GM21526 (cell line): ENCODE measurements around the gene IL17RE.
"Not testable (repeated sequence)": the region's sequence is repeated elsewhere in the genome, so short reads cannot be mapped to it uniquely, and the experiment has no call there.

Experiments used
- ATAC-seq: cut with Tn5 transposase; IDR thresholded peaks from one replicate; pipeline ENCODE4 v1.9.1; 2021; ENCODE audit warnings: moderate library complexity; ENCODE audit not compliant: unreplicated experiment, low FRiP score

IL17RE gene, protein sequence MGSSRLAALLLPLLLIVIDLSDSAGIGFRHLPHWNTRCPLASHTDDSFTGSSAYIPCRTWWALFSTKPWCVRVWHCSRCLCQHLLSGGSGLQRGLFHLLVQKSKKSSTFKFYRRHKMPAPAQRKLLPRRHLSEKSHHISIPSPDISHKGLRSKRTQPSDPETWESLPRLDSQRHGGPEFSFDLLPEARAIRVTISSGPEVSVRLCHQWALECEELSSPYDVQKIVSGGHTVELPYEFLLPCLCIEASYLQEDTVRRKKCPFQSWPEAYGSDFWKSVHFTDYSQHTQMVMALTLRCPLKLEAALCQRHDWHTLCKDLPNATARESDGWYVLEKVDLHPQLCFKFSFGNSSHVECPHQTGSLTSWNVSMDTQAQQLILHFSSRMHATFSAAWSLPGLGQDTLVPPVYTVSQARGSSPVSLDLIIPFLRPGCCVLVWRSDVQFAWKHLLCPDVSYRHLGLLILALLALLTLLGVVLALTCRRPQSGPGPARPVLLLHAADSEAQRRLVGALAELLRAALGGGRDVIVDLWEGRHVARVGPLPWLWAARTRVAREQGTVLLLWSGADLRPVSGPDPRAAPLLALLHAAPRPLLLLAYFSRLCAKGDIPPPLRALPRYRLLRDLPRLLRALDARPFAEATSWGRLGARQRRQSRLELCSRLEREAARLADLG

DNA sequence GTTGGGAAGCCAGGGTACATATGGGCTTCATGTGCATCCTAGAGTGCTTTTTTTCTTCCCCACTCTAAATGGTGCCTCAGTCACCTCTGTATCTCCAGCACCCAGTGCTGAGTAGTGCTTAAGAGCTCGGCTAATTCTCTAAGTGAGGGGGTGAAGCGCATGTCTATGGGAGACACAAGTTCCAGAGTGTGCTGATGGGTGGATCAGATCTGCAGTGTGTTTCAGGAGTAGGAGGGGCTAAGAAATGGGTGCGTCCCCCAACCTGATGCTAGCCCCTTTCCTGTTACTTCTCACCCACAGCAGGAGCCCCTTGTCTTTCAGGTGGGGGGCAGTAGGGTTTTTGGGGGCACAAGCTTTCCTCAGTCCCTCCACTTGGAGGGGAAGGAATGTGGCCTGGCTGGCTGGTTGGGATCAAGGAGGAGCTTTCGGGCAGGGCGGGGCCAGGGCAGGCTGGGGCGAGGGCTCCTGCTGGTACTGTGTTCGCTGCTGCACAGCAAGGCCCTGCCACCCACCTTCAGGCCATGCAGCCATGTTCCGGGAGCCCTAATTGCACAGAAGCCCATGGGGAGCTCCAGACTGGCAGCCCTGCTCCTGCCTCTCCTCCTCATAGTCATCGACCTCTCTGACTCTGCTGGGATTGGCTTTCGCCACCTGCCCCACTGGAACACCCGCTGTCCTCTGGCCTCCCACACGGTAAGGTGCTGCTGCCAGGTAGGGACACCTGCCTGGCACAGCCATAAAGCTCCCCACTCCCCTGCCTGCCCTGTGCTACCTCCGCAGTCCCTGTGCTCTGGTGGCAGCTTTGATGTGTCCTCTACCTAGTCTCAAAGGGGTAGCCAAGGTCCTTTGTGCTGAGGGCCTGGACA, at the start of gene IL17RE:
Gene IL17RE, plus strand, starts transcription at position 477 of the 866 bp plus-strand sequence. Its CDS starts 85 bp downstream, at position 562.
- no peak for ATAC-seq

DNA sequence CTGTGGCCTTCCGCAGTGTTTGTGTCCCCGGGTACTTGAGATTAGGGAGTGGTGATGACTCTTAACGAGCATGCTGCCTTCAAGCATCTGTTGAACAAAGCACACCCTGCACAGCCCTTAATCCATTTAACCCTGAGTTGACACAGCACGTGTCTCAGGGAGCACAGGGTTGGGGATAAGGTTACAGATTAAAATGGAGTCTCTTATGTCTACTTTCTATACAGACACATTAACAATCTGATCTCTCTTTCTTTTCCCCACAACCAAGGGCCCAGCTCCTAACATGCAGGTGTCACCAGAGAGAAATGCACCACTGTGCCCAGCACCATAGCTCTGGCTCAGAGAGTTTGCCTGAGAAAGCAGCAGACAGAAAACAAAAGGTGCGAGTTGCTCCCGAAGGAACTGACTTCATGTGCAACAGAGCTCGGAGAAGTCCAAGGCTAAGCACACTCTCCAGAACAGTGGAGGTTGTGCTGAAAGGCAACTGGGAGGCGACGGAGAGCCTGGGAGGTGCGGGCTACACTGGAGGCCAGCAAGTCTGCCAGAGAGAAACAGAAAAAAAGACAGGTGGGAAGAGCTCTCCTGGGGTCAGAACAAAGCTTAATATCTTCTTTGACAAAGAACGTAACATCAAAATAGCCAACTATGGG, 48.2 kb upstream of the IL17RE start:
- ATAC-seq = not testable (repeated sequence)

DNA sequence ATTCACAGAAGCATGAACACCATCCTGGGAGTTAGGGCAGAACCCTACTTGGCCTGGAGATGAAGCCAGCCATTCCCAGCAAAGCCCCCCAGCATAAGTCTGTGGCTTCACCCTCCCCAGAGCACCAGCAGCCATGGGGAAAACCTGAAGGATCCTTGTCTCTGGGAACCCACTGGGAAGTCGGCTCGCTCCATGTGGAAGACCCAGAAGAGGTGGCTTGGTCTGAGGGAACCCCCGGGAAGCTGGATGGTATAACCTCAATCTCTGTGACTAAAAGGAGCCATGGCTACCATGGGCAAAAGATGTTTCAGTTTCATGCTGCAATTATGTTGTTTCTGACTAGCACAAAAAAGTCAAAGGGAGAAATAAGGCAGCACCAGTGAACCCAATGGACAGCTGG, 47.1 kb upstream of the IL17RE start:
- ATAC-seq = no peak

DNA sequence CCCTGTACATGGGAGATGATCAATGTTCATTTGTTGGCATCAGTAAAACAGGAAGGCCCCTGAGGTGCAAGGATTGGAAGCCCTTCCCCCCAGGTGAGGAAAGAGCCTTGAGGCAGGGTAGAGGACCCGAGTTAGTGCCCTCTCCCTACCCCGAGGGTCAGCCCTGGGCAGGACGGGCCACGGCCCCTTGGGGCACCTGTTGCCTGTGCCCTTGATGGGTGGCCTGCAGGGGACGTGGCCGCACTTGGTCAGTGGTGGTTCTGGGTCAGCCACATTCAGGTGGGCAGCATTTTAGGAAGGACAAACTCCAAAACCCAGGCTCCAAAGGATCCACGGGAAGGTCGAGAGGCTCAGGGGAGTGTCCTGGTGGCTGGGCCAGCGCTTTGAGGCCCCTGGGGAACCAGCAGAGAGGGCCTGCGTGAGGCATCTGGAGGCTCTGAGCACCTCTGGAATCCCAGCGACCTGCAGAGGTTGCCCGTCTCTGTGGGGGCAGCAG, 43.1 kb upstream of the IL17RE start:
- no peak for ATAC-seq

DNA sequence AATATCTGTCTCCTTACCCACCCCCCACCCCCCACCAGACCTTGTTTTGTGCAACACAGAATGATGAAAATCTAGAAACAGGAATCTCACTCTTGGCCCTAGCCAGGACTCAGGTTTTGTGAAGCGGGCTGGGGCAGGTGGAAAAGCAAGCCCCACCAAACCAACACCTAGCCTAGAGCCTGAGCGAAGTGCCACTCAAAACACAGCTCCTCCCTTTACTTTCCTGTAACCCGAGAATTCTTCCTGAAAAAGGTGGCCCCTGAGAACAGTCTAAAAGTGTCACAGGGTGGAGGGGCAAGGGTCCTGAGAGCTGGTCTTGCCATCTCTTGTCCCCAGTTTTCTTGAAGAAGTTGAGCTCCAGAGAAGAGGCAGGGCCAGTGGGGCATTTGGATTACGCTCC, 41.4 kb upstream of the IL17RE start:
- no peak for ATAC-seq

DNA sequence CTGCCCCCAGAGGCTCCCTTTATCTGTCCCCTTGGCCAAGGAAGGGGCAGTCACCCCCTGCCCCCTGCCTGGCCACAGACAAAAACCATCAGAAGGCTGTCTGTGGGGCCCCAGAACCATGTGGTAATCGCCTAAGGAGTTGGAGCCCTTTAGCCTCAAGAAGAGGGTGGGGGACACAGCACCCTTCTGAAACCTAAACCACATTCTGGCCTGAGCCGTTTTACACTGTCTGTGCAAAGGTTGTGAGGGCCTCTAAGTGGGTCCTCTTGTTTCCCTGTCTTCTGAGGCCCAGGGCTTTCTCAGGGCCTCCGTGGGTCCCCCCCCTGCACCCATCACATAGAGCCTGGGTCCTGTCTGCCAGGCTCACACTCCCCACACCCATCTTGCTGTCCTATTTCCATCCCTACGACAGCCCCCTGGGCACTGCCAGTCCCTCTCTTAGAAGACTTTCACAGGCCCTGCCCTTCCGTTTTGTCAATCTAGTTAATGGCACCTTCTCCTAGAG, 41.0 kb upstream of the IL17RE start:
- no peak for ATAC-seq

DNA sequence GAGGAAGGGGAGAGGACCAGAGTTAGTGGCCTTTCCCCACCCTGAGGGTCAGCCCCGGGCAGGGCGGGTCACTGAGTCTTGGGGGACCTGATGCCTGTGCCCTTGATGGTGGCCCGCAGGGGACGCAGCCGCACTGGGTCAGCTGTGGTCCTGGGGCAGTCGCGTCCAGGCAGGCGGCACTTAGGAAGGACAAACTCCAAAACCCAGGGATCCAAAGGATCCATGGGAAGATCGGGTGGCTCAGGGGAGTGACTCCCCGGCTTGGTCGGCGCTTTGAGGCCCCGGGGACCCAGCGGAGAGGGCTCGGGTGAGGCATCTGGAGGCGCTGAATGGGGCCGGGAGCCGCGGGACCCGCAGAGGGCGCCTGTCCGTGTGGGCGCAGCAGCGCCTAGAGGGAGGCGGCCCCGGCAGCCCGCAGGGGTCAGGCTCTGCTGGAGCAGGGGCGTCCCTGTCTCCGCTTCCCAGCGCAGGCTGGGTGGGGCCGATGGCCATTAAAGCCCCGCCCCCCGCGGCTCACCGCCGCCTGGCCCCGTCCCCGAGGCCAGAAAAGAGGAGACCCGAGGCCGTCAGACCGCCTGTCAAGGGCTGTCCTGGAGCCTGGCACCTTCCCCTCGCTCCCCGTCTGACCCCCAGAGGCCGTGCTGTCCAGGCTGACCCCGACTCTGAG, 40.1 kb upstream of the IL17RE start:
- ATAC-seq = no peak

DNA sequence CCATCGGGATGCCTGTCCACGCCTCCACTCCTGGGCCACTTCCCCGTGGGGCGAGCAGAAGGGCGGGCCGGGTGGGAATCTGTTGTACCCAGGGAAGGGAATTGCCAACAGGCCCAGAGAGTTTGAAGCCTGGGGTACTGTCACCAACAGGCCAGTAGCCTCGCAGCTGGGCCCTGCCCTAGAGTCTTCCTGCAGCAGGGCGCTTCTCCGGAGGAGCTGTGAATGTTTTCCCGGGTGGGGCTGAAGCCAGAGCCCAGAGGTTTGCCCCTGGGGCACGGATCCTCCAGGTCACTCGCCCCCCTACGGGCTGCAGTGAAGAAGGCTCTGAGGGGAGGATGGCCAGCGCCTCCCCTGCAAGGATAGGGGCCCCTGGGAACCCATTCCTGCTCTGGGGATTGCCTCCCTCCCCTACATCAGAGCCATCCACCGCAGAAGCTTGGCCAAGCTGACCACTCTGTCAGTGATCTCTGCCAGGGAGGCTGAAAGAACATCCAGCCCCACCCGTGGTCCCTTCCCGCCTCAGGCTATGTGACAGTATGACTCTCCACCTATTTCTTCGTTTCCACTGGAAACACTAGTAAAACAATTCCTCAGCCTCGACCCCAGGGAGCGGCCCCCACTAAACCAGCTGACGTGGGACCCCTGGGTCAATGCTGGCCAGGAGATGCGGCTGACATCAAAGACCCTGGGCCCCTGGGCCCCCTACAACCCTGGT, 39.4 kb upstream of the IL17RE start:
- no peak for ATAC-seq

DNA sequence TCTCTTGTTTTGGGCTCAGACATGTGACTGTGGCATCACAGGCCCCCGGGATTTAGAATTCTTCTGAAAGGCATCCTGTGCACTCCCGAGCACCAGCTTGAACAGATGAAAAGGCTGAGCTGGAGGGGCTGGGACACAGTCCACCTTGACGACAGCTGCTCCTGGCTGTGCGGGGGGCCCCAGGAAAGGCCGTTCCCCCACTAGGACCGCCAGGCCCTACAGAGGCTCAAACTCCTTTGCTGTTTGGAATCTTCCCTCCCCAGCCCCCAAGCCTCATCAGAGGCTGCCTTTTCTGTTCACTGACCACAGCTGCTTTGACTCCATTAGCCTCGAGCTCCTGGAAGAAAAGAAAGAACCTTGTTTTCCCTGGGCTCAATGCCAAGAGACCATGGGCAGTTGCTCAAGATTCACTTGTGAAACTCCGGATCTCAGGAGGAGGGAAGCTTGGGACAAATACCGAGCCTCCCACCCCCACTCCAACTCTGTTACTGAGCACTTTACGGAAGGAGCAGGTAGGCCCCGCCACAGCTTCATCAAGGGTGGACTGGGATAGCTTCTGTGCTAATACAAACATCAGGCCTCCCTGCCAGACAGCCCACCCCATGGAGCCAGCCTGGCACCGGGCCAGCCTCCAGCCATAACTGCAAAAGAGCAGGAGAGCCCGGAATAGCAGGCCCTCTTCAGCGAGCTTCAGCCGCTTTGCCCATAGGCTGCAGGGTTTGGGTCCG, 38.3 kb upstream of the IL17RE start:
- ATAC-seq = no peak

DNA sequence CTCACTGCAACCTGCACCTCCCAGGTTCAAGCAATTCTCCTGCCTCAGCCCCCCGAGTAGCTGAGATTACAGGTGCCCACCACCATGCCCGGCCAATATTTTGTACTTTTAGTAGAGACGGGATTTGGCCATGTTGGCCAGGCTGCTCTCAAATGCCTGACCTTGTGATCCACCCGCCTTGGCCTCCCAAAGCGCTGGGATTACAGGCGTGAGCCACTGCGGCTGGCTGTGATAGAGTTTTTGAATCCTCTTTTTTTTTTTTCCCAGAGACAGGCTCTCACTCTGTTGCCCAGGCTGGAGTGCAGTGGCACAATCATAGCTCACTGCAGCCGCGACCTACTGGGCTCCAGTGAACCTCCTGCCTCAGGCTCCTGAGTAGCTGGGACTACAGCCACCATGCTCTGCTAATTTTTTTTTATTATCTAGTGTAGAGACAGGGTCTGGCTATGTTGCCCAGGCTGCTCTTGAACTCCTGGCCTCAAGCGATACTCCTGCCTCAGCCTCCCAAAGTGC, 37.5 kb upstream of the IL17RE start:
- not testable (repeated sequence) for ATAC-seq

DNA sequence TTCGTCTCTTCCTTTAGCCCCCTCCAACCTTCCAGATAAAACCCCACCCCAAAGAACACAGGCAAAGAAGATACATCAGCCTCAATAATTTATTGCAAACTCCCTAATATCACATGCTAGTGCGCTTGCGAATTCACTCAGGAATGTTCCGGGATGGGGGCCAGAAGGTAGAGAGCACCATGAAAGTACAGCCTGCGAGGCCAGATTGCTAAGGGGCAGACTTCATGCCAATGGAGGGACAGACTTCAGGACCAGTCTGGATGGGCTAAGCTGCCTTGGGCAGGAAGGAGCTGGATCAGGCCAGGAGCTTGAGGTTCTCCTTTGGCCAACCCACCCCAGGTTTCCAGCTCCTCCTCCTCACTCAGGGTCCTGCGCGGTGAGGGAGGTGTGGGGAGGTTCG, 36.0 kb upstream of the IL17RE start:
- ATAC-seq = no peak

DNA sequence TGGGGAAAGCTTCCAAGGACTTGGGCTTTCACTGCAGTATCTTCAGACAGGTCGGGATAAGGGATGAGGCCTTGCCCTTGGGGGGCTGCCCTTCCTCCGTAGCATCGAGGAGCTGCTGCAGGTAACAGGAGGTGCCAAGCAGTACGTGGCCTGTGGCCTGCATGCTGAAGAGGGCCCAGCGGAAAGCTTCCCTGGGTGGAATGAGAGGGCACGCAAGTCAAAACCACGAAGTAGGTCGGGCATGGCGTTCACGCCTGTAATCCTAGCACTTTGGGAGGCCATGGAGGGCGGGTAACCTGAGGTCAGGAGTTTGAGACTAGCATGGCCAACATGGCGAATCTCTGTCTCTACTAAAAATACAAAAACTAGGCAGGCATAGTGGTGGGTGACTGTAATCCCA, 35.5 kb upstream of the IL17RE start:
- ATAC-seq = no peak

DNA sequence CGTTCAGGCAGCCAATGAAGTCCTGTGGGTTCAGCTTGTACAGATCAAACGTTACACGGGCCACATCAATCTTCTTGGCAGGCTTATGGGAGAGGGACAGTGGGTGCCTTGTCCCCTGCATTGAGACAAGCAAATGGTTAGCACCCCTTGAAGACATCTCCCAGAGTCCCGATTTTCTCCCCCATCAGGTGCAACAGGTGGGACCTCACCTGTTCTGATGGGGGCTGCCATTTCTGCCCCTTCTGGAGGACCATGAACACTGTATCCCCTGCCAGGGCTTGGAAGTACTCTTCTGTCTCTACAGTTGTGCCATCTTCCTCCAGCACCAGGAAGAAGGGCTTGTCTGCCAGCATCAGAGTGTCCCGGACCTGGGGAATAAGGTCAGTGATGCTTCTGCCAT, 32.7 kb upstream of the IL17RE start:
- no peak for ATAC-seq

DNA sequence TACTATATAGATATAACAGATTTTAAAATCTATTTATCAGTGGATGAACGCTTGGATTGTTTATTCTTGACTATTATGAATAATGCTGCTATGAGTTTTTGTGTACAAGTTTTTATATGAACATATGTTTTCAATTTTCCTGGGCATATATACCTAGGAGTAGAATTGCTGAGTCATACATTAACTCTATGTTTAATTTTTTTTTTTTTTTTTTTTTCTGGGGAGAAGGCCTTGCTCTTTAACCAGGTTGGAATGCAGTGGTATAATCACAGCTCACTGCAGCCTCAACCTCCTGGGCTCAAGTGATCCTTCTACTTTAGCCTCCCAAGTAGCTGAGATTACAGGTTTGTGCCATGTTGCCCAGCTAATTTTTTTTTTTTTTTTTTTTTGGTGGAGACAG, 31.7 kb upstream of the IL17RE start:
- ATAC-seq = no peak

DNA sequence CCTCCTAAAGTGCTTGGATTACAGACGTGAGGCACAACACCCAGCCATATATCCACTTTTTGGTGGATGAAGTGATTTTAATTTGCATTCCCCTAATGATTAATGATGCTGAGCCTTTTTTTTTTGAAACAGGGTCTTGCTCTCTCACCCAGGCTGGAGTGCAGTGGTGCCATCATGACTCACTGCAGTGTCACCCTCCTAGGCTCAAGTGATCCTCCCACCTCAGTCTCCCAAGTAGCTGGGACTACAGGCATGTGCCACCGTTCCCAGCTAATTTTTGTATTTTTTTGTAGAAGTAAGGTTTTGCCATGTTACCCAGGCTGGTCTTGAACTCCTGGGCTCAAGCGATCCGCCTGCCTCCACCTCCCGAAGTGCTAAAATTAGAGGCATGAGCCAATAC, 30.6 kb upstream of the IL17RE start:
- not testable (repeated sequence) for ATAC-seq

DNA sequence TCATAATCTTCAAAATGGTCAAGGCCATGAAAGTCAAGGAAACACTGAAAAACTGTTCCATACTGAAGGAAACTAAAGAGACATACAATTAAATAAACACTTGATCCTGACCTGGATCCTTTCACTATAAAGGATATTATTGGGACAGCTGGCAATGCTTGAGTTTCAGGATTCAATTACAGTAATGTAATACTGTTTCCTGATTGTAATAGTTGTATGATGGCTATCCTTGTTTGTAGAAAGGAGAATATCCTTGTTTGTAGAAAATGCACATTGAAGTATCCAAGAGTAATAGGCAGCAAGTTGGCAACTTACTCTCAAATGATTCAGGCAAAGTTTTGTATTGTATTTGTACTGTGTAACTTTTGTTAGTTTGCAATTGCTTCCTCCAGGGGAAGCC, 27.2 kb upstream of the IL17RE start:
- no peak for ATAC-seq

DNA sequence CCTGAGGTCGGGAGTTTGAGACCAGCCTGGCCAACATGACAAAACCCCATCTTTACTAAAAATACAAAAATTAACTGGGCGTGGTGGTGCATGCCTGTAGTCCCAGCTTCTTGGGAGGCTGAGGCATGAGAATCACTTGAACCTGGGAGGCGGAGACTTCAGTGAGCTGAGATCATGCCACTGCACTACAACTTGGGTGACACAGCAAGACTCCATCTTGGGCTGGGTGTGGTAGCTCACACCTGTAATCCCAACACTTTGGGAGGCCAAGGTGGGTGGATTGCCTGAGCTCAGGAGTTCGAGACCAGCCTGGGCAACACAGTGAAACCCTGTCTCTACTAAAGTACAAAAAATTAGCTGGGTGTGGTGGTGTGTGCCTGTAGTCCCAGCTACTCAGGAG, 26.4 kb upstream of the IL17RE start:
- ATAC-seq = not testable (repeated sequence)

DNA sequence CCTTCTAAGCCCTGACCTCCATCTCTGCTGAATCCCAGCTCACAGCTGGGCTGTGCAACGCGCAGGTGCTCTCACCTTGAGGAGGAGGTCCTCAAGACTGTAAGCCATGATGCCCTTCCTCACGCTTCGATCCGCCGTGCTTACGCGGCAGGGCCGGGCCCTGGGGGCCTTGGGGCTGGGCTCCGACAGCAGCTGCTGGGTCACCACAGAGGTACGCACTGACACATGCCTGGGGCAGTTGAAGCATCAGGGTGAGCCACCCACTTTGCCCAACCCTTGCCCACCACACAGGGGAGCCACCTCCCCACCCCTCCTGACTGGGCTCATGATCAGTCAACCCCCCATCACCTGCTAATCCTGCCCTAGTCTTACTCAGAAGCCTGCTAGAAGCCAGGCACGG, 25.7 kb upstream of the IL17RE start:
- no peak for ATAC-seq
